IMR-90 (cell line): Measurements from ENCODE around the gene RNF144A. TPM values are rescaled to one million over a fixed set of nuclear protein-coding genes. Genes with fewer than 3 reads are reported as not detected.

ENCODE experiments used
- ATAC-seq: fragments of 200-7000 bp; cut with Tn5 transposase; 2 replicates; pipeline ENCODE4 v1.9.1; 2020; ENCODE audit warnings: low read depth, mild to moderate bottlenecking, moderate library complexity
- BruUV-seq: library from RNA; stranded (reverse); fragments of 400-500 nt; replicated peaks from 2 replicates; lab custom pipeline; 2021; lab: Mats Ljungman, UMichigan
- CTCF ChIA-PET: fragments of 300-600 bp; formaldehyde crosslinking; extraction: SDS; loops from one replicate; lab custom pipeline; 2021; ENCODE audit warnings: antibody characterized with exemption; lab: Yijun Ruan, JAX
- POLR2A ChIA-PET: fragments of 300-600 bp; sonication (Branson Sonifier 250); formaldehyde crosslinking; loops from one replicate; lab custom pipeline; 2022; ENCODE audit warnings: antibody characterized with exemption; ENCODE audit not compliant: unreplicated experiment; lab: Charles Lee
- DNase-seq: peaks from one replicate; pipeline ENCODE4 v3.0.0; 2013
- H2AFZ ChIP-seq: replicated peaks from 2 replicates; pipeline ENCODE3; 2013; ENCODE audit warnings: low read length, mild to moderate bottlenecking; ENCODE audit not compliant: poor library complexity
- H2AK5ac ChIP-seq: 2 replicates; pipeline ENCODE4 v1.6.1; 2013; ENCODE audit warnings: low read depth, low read length, inconsistent platforms
- H2AK9ac ChIP-seq: replicated peaks from 2 replicates; pipeline ENCODE3; 2013; ENCODE audit warnings: mild to moderate bottlenecking, low read depth, low read length, moderate library complexity; ENCODE audit not compliant: poor library complexity
- H2BK120ac ChIP-seq: 2 replicates; pipeline ENCODE4 v1.6.1; 2013; ENCODE audit warnings: low read depth, low read length, inconsistent platforms
- H2BK15ac ChIP-seq: 3 replicates; pipeline ENCODE4 v1.6.1; 2013; ENCODE audit warnings: low read depth, low read length, inconsistent platforms
- H2BK20ac ChIP-seq: 2 replicates; pipeline ENCODE4 v1.6.1; 2013; ENCODE audit warnings: low read depth, mild to moderate bottlenecking, inconsistent platforms, low read length, moderate library complexity
- H2BK5ac ChIP-seq: 2 replicates; pipeline ENCODE4 v1.6.1; 2013; ENCODE audit warnings: mild to moderate bottlenecking, low read depth, low read length, inconsistent platforms; ENCODE audit not compliant: poor library complexity, severe bottlenecking
- H3K14ac ChIP-seq: replicated peaks from 2 replicates; pipeline ENCODE4 v1.6.1; 2013; ENCODE audit warnings: low read depth, low read length, inconsistent platforms
- H3K18ac ChIP-seq: 2 replicates; pipeline ENCODE4 v1.6.1; 2013; ENCODE audit warnings: low read depth, low read length, control low read depth
- H3K23ac ChIP-seq: 2 replicates; pipeline ENCODE4 v1.6.1; 2013; ENCODE audit warnings: low read depth, low read length, inconsistent platforms
- H3K27ac ChIP-seq: 2 replicates; pipeline ENCODE4 v1.5.1; 2013; ENCODE audit warnings: mild to moderate bottlenecking, control low read depth, low read length; ENCODE audit not compliant: insufficient read depth
- H3K27me3 ChIP-seq: 2 replicates; pipeline ENCODE4 v1.6.1; 2013; ENCODE audit warnings: low read length; ENCODE audit not compliant: control insufficient read depth, insufficient read depth
- H3K36me3 ChIP-seq: 2 replicates; pipeline ENCODE4 v1.6.1; 2013; ENCODE audit warnings: low read length, mixed read lengths; ENCODE audit not compliant: control insufficient read depth, insufficient read depth
- H3K4ac ChIP-seq: 2 replicates; pipeline ENCODE4 v1.6.1; 2013; ENCODE audit warnings: low read depth, low read length, inconsistent platforms
- H3K4me1 ChIP-seq: 2 replicates; pipeline ENCODE4 v1.6.1; 2013; ENCODE audit warnings: low read length, mixed read lengths; ENCODE audit not compliant: control insufficient read depth, insufficient read depth
- H3K4me2 ChIP-seq: 2 replicates; pipeline ENCODE4 v1.6.1; 2013; ENCODE audit warnings: low read depth, mild to moderate bottlenecking, control low read depth, low read length, moderate library complexity
- H3K4me3 ChIP-seq: 2 replicates; pipeline ENCODE4 v1.5.1; 2013; ENCODE audit warnings: low read depth, mild to moderate bottlenecking, control low read depth, low read length, moderate library complexity; ENCODE audit not compliant: insufficient read depth
- H3K56ac ChIP-seq: 2 replicates; pipeline ENCODE4 v1.6.1; 2013; ENCODE audit warnings: low read length, inconsistent platforms; ENCODE audit not compliant: insufficient read depth; ENCODE audit errors: extremely low read depth
- H3K79me1 ChIP-seq, 2 experiments: 2 replicates each; pipeline ENCODE4 v1.6.1; 2013; ENCODE audit warnings: low read length in 2 of 2, inconsistent platforms in 1 of 2, low read depth in 1 of 2
- H3K9ac ChIP-seq: 2 replicates; pipeline ENCODE4 v1.6.1; 2013; ENCODE audit warnings: low read depth, low read length, control low read depth
- H3K9me1 ChIP-seq: 2 replicates; pipeline ENCODE4 v1.6.1; 2013; ENCODE audit warnings: low read length, inconsistent platforms; ENCODE audit not compliant: insufficient read depth
- H3K9me3 ChIP-seq: 2 replicates; pipeline ENCODE4 v1.6.1; 2013; ENCODE audit warnings: low read length; ENCODE audit not compliant: control insufficient read depth, insufficient read depth
- H4K20me1 ChIP-seq: 2 replicates; pipeline ENCODE4 v1.6.1; 2013; ENCODE audit warnings: low read length, inconsistent platforms; ENCODE audit not compliant: insufficient read depth
- H4K5ac ChIP-seq: 2 replicates; pipeline ENCODE4 v1.6.1; 2013; ENCODE audit warnings: mild to moderate bottlenecking, low read depth, low read length, control low read depth
- H4K8ac ChIP-seq, 2 experiments: 2 replicates each; pipeline ENCODE4 v1.6.1; 2013; ENCODE audit warnings: low read depth in 2 of 2, low read length in 2 of 2, control low read depth in 1 of 2, inconsistent platforms in 1 of 2
- H4K91ac ChIP-seq: 2 replicates; pipeline ENCODE4 v1.6.1; 2013; ENCODE audit warnings: low read depth, low read length, inconsistent platforms; ENCODE audit not compliant: insufficient read depth
- BHLHE40 ChIP-seq: fragments of 150-350 bp; IDR thresholded peaks from 2 replicates; pipeline ENCODE4 v1.6.1; 2016; ENCODE audit warnings: mild to moderate bottlenecking, low read depth, low read length
- FOS ChIP-seq: fragments of 150-350 bp; IDR thresholded peaks from 2 replicates; pipeline ENCODE4 v1.6.1; 2016; ENCODE audit warnings: low read depth, low read length
- MAFK ChIP-seq: IDR thresholded peaks from 2 replicates; pipeline ENCODE4 v1.6.1; 2012; ENCODE audit warnings: low read depth, low read length, improper control_type of control experiment
- MAZ ChIP-seq: IDR thresholded peaks from 2 replicates; pipeline ENCODE4 v1.6.1; 2012; ENCODE audit warnings: low read depth, mild to moderate bottlenecking, low read length, improper control_type of control experiment, moderate library complexity, borderline replicate concordance
- MXI1 ChIP-seq: IDR thresholded peaks from 2 replicates; pipeline ENCODE4 v1.6.1; 2012; ENCODE audit warnings: low read depth, mild to moderate bottlenecking, low read length, moderate library complexity, borderline replicate concordance
- NFE2L2 ChIP-seq: fragments of 150-350 bp; IDR thresholded peaks from 2 replicates; pipeline ENCODE4 v1.6.1; 2016; ENCODE audit warnings: low read depth, mild to moderate bottlenecking, low read length
- RAD21 ChIP-seq: IDR thresholded peaks from 2 replicates; pipeline ENCODE4 v1.6.1; 2012; ENCODE audit warnings: low read length, improper control_type of control experiment
- RCOR1 ChIP-seq: IDR thresholded peaks from 2 replicates; pipeline ENCODE4 v1.6.1; 2012; ENCODE audit warnings: mild to moderate bottlenecking, low read length, improper control_type of control experiment; ENCODE audit not compliant: insufficient replicate concordance
- RFX5 ChIP-seq: IDR thresholded peaks from 2 replicates; pipeline ENCODE4 v1.8.0; 2012; ENCODE audit warnings: low read depth, mild to moderate bottlenecking, low read length, moderate library complexity
- WGBS, 2 experiments: methylation state at CpG; one replicate each; pipeline versions ENCODE4 v1.1.5 to v1.1.7; 2013; ENCODE audit warnings: missing lambda C conversion rate in 2 of 2; ENCODE audit not compliant: insufficient read length in 1 of 2; ENCODE audit errors: extremely low coverage in 2 of 2; 5-methylcytosine and 5-hydroxymethylcytosine counted together
- dilution Hi-C: fragments of 300-500 bp; cut with HindIII; formaldehyde crosslinking; loops from one replicate; pipeline ENCODE4 v1.14.3; 2018; ENCODE audit warnings: low sequenced_read_pairs; ENCODE audit not compliant: unreplicated experiment
- in situ Hi-C: fragments of 300-500 bp; cut with MboI; formaldehyde crosslinking; loops from 3 replicates; pipeline ENCODE4 v1.14.3; 2019; ENCODE audit warnings: low sequenced_read_pairs, inconsistent platforms, mixed read lengths
- intact Hi-C: fragments of 100-400 bp; cut with micrococcal nuclease; formaldehyde crosslinking; loops from 2 replicates; pipeline ENCODE4 v1.10.0; 2022
- polyA plus RNA-seq, 3 experiments: library from polyadenylated mRNA; depleted of rRNA; stranded (reverse); fragments of >200 nt; gene quantifications; 2 replicates each; pipeline ENCODE4 v1.2.3, GENCODE V29; 2012; ENCODE audit warnings: low replicate concordance in 1 of 3
- total RNA-seq: library from RNA; depleted of rRNA; stranded (reverse); fragments of >200 nt; gene quantifications from 2 replicates; pipeline ENCODE4 v1.2.3, GENCODE V29; 2012
- TF ChIP-seq, protein P1 (sequence below): fragments of 150-350 bp; IDR thresholded peaks from 2 replicates; pipeline ENCODE4 v1.6.1; 2017; ENCODE audit warnings: mild to moderate bottlenecking, antibody characterized with exemption, low read length, low read depth
- TF ChIP-seq, protein P2 (sequence below): fragments of 150-350 bp; IDR thresholded peaks from 2 replicates; pipeline ENCODE4 v1.6.1; 2016; ENCODE audit warnings: low read depth, mild to moderate bottlenecking, low read length, moderate library complexity, borderline replicate concordance
- TF ChIP-seq, protein P3 (sequence below): conservative IDR thresholded peaks from 2 replicates; pipeline ENCODE4 v1.5.1; 2012; ENCODE audit warnings: mild to moderate bottlenecking, low read depth, low read length, improper control_type of control experiment

Gene RNF144A
- total and polyA plus RNA-seq, 2 of the 4 experiments (the other 2 are of a cell fraction) = 0.18 to 0.26 TPM

DNA sequence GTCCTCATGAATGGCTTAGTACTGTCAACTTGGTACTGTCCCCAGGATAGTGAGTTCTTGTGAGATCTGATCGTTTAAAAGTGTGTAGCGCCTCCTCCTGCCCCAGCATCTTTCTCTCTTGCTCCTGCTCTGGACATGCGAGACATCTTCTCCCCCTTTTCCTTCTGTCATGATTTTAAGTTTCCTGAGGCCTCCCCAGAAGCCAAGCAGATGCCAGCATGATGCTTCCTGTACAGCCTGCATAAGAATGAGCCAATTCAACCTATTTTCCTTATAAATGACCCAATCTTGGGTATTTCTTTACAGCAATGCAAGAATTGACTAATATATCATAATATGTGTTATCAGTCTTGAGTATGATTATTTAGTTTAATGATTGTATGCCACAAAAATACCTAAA, 43.2 kb upstream of the RNF144A start:
- no peak overlapping the region for H2BK20ac ChIP-seq
- no peaks in the 10 kb centered on the region for H3K4me1 ChIP-seq
- no peak for DNase-seq
- intact Hi-C loops = no loop called here
- H2AK9ac ChIP-seq = no peak overlapping the region
- BruUV-seq = no TSS peak
- no peak overlapping the region for H3K4ac ChIP-seq
- no peaks in the 10 kb centered on the region for H3K9me3 ChIP-seq
- no peak overlapping the region for H3K18ac ChIP-seq
- H2BK5ac ChIP-seq = no peak overlapping the region
- no peak overlapping the region for H3K4me2 ChIP-seq
- no peak overlapping the region for H3K56ac ChIP-seq
- H2AK5ac ChIP-seq = no peak overlapping the region
- H4K5ac ChIP-seq = no peak overlapping the region
- CTCF ChIA-PET = no interaction called here
- no peaks in the 10 kb centered on the region for H3K79me1 ChIP-seq
- no peak overlapping the region for H3K23ac ChIP-seq
- H3K9ac ChIP-seq = no peak overlapping the region
- TF ChIP-seq, protein P1, sequence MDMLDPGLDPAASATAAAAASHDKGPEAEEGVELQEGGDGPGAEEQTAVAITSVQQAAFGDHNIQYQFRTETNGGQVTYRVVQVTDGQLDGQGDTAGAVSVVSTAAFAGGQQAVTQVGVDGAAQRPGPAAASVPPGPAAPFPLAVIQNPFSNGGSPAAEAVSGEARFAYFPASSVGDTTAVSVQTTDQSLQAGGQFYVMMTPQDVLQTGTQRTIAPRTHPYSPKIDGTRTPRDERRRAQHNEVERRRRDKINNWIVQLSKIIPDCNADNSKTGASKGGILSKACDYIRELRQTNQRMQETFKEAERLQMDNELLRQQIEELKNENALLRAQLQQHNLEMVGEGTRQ = no peak
- TF ChIP-seq, protein P2, sequence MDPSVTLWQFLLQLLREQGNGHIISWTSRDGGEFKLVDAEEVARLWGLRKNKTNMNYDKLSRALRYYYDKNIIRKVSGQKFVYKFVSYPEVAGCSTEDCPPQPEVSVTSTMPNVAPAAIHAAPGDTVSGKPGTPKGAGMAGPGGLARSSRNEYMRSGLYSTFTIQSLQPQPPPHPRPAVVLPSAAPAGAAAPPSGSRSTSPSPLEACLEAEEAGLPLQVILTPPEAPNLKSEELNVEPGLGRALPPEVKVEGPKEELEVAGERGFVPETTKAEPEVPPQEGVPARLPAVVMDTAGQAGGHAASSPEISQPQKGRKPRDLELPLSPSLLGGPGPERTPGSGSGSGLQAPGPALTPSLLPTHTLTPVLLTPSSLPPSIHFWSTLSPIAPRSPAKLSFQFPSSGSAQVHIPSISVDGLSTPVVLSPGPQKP = no peak
- TF ChIP-seq MAZ (no peak), RAD21 (no peak), FOS (no peak), MAFK (no peak), MXI1 (no peak), BHLHE40 (no peak), RFX5 (no peak), NFE2L2 (no peak), RCOR1 (no peak)
- TF ChIP-seq, protein P3, sequence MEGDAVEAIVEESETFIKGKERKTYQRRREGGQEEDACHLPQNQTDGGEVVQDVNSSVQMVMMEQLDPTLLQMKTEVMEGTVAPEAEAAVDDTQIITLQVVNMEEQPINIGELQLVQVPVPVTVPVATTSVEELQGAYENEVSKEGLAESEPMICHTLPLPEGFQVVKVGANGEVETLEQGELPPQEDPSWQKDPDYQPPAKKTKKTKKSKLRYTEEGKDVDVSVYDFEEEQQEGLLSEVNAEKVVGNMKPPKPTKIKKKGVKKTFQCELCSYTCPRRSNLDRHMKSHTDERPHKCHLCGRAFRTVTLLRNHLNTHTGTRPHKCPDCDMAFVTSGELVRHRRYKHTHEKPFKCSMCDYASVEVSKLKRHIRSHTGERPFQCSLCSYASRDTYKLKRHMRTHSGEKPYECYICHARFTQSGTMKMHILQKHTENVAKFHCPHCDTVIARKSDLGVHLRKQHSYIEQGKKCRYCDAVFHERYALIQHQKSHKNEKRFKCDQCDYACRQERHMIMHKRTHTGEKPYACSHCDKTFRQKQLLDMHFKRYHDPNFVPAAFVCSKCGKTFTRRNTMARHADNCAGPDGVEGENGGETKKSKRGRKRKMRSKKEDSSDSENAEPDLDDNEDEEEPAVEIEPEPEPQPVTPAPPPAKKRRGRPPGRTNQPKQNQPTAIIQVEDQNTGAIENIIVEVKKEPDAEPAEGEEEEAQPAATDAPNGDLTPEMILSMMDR = no peak
- in situ Hi-C loops = no loop called here
- WGBS, 2 experiments = no CpG with 5 or more reads among the region's 3 CpGs
- H3K27me3 ChIP-seq = no peaks in the 10 kb centered on the region
- no peak overlapping the region for H2BK15ac ChIP-seq
- no peaks in the 10 kb centered on the region for H3K9me1 ChIP-seq
- no peak overlapping the region for H2BK120ac ChIP-seq
- ATAC-seq = no peak
- dilution Hi-C loops = no loop called here
- no peaks in the 10 kb centered on the region for H3K36me3 ChIP-seq
- H3K27ac ChIP-seq = no peak overlapping the region
- no peak overlapping the region for H3K14ac ChIP-seq
- no peaks in the 10 kb centered on the region for H4K20me1 ChIP-seq
- no peak overlapping the region for H3K4me3 ChIP-seq
- H4K8ac ChIP-seq = no peak overlapping the region
- H4K91ac ChIP-seq = no peak overlapping the region
- POLR2A ChIA-PET = no interaction called here
- no peak overlapping the region for H2AFZ ChIP-seq
